HG02885 (cell line): ENCODE data around the gene MAP7.

Experiments
- ATAC-seq: cut with Tn5 transposase; IDR thresholded peaks from one replicate; pipeline ENCODE4 v1.9.1; 2021; ENCODE audit warnings: mild to moderate bottlenecking; ENCODE audit not compliant: unreplicated experiment, poor library complexity

The MAP7 gene

DNA sequence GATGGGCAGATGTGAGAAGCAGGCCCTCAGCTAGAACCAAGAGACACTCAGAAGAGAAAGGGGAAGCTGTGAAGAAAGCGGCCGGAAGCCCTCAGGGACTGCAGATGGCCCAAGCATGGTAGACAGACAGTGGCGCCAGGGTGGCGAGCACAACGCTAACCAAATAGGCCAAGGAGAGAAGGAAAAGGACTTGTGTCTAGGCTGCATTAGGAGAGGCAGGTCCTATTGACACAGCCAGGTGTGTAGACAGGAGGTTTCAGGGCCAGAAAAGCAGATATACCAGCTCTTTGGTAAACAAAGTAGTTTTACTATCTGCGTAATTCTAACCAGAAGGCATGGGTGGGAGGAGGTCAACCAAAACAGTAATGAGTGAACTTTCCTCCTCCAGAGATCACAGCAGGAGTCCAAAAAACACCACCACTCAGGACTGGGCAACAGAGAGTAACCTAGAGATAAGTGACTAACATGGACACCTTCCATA, 15.8 kb upstream of the MAP7 start:
- no peak for ATAC-seq

DNA sequence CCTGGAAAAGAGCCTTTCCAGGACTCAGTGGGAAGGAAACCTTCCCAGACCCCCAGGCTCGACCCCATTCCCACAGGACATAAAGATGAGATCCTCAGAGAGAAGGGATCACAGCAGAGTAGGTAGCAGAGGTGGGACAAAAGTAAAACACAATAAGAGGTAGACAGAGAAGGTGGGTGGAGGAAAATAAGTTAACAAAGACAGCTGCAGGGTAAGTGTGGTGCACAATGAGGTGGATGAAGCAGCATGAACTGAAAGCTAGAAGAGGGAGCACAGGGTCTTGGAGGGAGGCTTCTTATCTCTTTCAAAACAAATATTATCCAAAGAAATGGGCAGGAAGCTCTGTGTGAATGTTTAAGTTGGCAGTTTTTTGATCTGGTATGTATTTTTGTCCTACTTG, 14.0 kb upstream of the MAP7 start:
- ATAC-seq: no peak

DNA sequence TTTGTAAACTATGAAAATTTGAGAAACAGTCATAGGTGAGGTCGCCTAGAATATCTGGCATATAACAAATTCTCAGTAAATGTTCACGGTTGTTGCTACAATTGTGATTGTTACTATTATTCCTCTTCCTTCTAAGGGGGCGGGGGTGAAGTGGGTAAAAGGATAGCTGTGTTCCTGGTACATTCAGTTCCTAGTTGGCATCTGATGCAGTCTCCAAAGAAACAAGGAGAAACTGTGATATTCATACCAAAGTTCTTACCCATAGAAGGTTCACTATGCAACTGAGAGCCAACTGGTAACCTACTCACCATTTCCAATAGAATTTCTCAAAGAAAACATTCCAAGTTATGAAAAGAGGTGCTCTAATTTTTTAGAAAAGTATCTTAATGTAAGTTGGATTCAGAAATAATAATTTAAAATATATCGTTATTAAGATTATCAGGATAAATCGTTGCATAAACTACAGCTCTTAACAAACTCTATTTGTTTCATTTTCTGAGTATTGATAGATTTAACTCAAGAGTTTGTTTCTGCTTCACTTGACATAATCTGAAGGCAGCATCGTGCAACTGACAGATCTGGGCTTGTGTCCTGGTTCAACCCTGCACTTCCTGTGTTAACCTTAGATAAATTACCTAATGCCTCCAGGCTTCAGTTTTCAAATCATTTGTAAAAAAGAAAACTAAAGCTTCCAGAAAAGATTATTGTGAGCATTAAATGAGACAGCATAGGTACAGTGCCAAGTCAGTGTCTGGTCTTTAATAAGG, 13.3 kb upstream of the MAP7 start:
- ATAC-seq: no peak

DNA sequence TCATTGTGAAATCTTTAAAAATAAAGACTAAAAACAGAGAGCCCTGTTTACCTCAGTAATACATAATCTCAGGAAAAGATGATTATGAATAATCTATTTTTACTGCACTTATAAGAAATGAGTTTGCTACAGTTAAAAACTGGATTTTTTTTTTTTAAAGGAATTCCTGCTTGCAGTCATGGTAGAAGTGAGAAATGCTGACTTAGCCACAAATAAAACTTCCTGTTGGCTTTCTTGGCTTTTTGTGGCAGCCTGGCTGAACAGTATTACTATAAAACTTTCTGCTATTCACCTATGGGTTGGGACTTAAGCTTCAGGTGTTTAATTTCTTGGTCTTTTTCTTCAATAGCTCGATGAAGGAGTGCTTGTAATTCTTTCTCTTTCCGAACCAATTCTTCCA, 12.0 kb upstream of the MAP7 start:
- no peak for ATAC-seq

DNA sequence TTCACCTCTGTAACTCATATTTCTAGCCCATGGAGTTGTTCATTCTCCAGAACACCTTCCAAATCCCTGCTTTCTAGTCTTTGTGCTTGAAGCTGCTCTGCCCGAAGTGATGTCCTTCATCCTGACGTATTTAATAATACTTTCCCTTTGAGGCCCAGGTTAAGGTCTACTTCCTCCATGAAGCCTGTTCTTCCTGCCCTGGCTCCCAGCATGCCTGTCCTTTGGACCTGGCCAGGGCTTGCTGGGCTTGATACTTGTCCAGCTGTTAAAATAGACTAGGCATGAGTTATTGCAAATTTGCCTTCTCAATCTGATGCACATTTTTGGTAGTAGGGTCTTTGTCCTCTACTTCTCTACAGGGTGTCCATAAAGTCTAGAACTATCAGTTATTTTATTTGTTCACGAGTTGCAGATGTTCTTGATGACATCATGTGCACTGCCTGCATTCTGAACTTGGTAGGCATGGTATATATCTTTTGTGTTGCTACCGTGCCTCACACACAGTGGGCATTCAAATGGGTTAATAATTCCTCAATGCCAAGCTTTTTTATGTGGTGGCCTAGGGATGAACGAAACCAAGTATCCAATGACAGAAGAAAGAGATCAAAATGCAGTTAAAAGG, 3.1 kb upstream of the MAP7 start:
- no peak for ATAC-seq

DNA sequence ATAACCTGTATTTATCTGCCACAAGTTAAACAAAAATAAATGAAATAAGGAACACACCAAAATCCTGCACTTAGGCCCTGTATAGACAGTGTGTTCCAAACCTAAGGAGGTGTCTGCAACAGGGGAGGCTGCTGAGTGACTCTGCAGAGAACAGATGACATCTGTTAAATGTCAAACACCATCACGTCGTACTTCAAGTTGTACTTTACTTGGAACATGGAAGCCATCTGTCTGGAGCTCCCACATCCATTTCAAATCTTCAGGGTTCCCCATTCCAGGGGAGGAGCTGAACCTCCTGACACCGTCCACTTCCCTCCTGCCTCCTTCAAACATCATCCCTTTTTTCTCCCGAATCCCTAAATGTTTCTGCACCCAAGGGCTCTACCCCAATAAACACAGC, 1.8 kb upstream of the MAP7 start:
- no peak for ATAC-seq

DNA sequence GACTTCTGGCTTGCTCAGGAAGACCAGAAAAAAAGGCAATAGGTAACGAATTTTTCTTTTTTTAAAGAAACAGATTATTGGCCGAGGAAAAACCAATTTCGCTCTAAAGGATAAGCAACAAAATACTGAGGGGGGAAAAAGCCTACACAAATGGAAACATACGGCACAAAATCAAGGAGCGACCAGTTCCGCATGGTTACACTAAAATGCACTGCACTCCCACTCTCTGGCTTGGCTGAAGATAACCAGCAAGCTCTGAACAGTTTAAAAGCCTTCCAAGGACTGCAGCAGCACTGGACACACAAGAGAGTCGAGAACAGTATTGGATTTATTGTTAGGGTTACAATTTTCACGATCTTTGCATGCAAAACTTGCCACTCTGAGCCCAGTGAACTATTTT, 881 bp upstream of the MAP7 start:
- ATAC-seq: no peak

DNA sequence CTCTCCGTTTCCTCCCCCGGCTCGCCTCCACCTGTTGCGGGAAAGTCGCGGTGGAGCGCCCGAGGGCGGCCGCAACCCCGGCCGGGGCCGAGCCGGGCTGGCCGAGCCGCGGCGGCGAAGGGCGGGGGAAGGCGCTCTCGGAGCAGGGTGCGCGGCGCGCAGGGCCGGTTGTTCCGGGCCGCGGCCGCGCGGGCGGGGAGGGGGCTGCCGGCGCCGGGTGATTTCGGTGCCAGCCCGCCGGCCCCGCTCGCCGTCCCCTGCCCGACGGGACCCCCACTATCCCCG, 235 bp downstream of the MAP7 start:
- peak; percentile 72 for ATAC-seq

DNA sequence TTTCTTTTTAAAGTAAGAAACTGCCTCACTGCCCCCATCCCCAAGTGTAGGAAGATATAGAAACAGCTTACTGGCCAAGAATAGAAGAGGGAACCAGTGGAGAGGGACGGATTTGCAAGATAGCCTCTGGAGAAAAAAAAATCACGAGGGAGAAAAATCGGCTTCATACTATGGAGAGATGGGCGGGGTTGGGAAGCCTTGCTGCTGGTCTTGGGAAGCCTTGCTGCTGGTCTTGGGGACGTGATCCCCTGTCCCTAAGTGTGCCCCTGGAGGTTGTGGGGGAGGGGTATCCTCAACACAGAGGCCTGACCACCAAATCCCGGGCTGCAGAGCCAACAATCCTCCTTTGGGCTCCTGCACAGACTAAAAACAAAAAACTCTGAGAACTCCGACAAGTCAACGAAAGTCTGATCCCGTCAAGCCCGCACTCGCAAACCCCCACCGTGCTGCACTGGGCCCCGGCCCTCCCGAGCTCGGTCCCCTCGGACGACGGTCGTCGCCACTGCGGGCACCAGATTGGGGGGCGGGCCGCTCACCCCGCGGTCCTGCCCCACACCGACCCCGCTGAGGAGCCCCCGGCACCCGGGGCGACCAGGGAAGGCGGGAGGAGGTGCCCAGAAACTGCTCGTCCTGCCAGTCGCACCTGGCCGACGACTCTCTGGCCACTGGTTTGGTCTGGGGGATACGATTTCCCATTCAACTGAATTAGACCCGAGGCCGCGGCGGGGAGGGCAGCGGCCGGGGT, 750 bp downstream of the MAP7 start:
- peak; percentile 14 for ATAC-seq

DNA sequence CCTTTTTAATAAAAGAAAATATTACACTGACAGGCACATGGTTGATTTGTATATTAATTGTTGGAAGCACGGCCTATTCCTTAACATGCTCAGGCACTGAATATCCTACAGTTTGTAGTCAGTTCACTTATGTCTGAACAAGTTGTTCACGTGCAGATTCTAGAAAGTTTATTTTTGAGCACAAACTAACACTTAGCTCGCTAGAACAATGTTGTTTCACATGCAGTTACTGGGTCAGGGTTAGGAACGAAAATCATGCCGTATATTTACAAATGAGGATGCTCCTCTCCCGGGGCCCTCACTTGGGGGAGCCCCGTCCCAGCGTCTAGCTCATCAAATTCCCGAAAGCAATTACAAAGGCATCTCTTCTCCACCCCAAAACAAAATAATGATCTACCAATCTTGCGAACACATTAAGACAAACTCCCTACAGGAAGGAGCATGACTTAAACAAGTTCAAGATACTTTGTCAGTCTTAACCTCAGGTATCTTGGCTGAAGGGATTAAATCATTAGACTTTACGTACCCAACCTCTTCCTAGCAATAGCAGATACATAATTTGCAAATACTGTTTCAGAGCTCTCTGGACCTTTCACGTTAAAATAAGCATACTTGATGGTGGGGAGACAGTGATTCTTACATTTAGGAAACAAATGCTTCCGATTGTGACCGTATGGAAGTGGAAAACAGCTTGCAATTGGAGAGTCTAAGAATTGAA, 1.5 kb downstream of the MAP7 start:
- no peak for ATAC-seq

DNA sequence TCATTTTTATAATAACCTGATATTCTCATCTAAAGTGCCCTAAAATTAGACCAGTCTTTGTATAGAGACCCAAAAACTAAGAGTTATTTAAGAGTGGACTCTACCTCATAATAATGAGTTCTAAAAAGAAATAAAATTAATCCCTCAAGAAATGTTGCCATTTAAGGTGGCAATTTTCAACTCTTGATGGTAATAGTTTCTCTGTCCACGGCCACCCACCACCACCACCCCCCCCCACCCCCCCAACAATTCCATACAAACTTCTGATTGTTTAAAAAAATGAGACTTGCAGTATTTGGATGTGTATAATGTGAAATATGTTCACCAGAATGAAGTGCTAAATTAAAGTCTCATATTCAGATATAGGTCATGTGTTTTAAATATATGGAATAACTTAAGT, 2.4 kb downstream of the MAP7 start:
- ATAC-seq: no peak

DNA sequence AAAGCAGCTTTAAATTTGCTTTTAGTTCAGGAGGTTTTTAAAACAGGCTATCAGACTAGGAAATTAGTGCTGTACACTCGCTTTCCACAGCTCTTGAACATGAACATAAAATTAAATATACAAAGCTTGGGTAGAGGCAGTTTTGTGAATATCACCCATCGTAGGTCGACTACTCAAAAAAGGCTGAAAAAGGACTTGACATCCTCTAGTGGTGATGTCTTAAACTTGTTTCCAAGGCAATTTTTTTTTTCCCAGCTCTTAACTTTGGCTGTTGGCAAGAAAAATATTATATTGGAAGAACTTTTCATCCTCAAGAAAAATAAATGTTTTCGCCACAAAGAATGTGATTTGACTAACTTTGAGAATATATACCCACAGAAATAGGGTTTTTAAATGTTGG, 2.9 kb downstream of the MAP7 start:
- ATAC-seq: no peak

DNA sequence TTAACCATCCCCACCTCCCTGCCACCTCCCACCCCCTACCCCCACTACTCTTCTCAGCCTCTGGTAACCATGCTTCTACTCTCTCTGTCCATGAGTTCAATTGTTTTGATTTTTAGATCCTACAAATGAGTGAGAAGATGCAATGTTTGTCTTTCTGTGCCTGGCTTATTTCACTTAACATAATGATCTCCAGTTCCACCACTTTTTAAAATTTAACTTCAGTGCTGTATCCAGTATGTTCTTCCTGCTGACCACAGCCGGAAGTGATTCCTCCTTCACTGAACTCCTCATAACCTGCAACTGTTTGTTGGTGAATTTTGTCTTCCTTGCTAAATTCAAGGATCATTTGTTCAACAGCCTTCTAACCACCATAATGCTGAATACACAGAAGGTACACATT, 3.9 kb downstream of the MAP7 start:
- no peak for ATAC-seq

DNA sequence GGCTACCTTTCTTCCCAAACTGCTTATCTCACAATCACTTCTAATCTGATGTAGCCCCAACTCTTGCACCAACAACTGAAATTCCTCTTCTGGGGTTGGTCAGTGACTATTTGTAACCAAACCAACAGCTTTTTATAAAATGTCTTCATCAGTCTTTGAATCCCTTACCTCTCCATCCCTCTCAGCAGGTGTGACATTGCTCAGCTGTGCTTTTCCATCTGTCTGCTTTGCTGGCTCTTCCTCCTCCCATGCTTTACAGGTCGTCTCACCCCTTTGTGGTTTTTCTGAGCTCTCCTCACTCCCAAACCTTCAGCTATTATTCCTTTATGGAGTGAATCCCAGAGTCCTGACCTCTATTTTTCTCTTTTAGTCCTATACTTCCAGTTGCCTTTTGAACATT, 5.9 kb downstream of the MAP7 start:
- no peak for ATAC-seq

DNA sequence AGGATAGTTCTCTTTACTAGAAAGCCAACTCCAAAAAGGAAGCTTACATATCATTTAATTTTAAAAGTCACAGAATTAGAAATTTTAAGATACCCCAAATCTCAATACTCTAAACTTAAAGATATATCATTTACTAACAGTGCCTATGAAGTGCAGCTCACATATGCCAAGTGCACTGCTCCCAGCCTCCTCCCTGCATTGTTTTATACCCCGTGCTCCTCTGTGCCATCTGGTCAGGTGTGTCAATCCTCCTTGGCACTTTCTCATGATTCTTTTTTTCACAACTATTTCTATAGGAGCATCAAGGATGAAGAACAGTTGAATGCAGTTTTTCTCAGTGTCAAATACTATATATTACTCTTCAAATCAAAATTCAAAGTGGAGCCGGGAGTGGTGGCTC, 8.8 kb downstream of the MAP7 start:
- ATAC-seq: no peak

DNA sequence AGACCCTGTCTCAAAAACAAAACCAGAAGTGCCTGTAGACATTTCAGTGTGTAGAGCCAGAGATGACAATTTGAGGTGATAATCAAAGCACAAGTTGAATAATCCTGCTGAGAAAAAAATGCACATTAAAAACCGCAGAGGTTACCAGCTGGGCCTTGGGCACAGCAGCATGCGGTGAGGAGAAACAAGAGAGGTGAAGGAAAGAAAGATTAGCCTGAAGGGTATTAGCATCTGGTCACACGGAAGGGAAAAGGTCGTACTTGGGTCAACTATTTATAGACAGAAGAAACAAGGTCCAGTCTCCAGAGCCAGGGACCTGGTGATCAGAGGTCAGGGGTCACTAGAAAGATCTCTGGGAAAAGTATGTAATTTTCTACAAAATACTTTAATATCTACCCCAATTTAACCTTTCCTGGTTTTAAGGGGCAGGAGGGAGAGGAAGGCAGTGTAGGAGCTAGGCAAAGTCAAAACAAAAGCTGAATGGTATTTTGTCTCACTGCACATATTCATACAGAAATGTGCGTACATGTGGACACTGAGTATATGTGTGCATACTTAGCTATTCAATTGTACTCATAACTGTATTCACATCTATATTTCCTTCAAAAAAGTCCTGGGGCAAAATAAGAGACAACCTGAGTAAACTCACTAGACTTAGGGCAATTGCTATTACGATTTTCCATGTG, 10.1 kb downstream of the MAP7 start:
- no peak for ATAC-seq

DNA sequence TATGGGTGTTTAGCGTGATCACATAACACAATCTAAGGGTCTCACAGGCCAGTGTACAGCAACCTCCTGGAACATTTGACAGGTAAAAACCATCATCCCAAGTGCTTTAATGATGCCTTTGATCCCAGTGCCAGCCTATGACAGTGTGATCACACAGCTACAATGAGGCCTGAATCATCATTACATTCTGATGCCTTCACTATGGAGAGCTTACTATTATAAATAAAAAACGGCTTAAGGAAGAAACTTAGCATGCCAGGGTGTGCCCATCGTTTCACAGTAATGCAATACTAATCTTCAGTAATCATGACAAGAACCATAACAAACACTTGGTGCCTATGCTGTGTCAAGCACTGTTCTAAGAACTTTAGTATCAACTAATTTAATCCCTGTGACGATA, 11.4 kb downstream of the MAP7 start:
- no peak for ATAC-seq

DNA sequence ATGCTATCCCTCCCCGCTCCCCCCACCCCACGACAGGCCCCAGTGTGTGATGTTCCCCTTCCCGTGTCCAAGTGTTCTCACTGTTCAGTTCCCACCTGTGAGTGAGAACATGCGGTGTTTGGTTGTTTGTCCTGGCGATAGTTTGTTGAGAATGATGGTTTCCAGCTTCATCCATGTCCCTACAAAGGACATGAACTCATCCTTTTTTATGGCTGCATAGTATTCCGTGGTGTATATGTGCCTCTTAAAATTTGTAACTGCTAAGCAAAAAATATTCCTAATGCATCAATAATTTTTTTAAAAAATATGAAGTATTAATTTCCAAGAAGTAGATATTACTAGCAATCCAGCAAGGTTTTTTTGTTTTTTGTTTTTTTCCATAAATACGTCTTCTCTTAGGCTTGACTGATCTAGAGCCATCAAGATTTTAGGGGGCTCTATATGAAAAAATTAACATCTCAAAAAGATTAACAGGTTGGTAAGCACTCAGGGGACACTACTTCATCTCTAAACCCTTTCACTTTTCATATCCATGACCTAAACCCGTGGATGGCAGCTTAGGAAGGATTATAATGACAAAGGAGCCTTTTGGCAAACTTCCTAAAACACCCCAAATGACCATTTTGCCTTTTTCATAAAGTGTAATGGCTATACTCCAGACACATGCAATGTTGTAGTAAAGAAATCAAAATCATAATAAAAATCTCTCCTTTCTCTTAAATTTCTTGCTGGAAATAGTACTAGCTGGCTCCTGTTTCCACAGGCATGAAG, 14.2 kb downstream of the MAP7 start:
- no peak for ATAC-seq

DNA sequence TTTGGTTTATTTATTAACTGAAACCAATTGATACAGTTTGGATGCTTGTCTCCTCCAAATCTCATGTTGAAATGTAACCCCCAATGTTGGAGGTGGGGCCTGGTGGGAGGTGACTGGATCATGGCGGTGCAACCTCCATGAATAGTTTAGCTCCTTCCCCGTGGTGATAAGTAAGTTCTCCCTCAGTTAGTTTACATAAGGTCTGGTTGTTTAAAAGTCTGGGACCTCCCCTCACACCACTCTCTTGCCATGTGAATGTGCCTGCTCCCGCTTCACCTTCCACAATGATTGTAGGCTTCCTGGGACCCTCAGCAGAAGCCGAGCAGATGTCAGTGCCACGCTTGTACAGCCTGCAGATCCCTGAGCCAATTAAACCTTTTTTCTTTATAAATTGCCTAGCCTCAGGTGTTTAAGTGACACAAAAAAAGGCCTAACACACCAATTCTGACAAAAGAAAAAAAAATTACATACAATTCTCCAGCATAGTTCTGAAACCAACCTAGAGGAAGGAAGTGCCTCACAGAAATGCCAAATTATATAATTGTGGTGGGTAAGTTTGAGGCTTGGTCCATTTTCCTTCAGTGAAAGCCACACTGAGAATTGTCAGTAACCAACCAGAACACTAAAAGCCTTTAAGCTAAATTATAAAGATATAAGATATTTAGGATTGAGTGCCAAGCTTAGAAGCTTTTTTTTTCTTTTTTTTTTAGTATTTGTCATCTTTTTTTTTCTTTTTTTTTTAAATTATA, 15.0 kb downstream of the MAP7 start:
- no peak for ATAC-seq
